ENCODE measurements around the gene TPRG1.
A peak's percentile ranks its signal among the peaks of the same experiment; 100 is the strongest.

The TPRG1 gene

DNA sequence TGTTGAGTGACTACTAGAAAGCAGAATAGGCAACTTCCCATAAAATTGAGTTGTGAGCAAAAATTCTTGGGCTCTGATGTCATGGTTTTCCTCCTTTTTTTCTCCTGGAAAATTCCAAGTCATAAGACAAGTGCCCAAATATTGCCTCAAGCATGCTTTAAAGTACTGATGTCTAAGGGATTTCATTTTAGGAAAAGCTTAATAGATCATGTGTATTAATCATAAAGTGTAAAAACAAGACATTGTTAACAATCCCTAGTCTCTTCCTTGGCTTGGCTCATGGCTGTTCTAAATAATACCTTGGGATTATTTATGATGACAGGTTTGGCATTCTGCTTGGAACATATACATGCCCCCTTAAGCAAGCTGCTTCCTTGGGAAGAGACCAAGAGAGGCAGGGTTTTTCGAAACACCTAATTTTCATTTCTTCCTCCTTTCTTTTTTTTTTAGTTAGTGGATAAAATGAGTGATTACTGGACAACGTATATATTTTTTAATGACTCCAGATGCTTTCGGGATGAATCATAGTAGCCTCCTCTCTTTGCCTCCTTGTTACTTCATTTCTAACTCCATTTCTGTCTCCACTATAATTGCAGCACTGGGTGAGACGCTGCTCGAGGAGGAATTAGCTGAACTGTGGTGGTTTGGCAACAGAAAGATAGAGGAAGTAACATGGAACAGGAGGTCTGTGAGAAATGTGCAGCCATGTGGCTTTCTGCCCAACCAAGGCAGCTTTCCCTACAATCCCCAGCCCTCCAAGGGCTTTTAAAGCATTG is 104.9 kb downstream of the TPRG1 start:
- Mint-ChIP-seq H3K27me3 (ENCODE audit: low read depth) (peaks cover 3% of the 10 kb centered on the region), H3K36me3 (ENCODE audit: low read depth) (no peaks in the 10 kb centered on the region), H3K4me1 (peaks cover 30% of the 10 kb centered on the region), H3K9me3 (no peaks in the 10 kb centered on the region), H3K27ac (peak overlapping the region in 2 of 3 experiments; percentile 46 to 84), H3K4me3 (no peak overlapping the region)
- TF ChIP-seq, protein P1, sequence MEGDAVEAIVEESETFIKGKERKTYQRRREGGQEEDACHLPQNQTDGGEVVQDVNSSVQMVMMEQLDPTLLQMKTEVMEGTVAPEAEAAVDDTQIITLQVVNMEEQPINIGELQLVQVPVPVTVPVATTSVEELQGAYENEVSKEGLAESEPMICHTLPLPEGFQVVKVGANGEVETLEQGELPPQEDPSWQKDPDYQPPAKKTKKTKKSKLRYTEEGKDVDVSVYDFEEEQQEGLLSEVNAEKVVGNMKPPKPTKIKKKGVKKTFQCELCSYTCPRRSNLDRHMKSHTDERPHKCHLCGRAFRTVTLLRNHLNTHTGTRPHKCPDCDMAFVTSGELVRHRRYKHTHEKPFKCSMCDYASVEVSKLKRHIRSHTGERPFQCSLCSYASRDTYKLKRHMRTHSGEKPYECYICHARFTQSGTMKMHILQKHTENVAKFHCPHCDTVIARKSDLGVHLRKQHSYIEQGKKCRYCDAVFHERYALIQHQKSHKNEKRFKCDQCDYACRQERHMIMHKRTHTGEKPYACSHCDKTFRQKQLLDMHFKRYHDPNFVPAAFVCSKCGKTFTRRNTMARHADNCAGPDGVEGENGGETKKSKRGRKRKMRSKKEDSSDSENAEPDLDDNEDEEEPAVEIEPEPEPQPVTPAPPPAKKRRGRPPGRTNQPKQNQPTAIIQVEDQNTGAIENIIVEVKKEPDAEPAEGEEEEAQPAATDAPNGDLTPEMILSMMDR (IDR thresholded peaks at IDR 0.05; ENCODE audit: unreplicated experiment in 3 of 3) = no peak

DNA sequence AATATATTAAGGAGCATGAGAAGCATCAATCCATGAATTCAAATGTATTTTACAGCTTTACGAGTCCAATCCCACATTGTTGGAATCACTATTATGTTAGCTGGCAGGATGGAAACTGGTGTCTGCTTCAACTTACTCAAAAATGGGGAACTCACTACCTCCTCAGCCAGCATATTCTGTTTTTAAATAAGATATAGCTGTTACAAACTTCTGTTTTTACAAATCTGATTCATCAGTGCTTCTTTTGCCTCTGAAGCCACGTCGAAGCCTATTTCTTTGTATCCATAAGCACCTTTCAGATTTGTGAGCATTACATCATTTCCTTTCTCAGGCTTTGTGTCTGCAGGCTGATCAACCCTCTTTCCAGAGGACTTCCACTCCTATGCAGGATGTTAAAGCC is 105.9 kb downstream of the TPRG1 start:
- TF ChIP-seq, protein P1 (IDR thresholded peaks at IDR 0.05; ENCODE audit: unreplicated experiment in 3 of 3) = no peak
- Mint-ChIP-seq H3K4me1 (peaks cover 24% of the 10 kb centered on the region), H3K9me3 (no peaks in the 10 kb centered on the region), H3K27ac (no peak overlapping the region), H3K27me3 (ENCODE audit: low read depth) (peaks cover 3% of the 10 kb centered on the region), H3K36me3 (ENCODE audit: low read depth) (no peaks in the 10 kb centered on the region), H3K4me3 (no peak overlapping the region)

DNA sequence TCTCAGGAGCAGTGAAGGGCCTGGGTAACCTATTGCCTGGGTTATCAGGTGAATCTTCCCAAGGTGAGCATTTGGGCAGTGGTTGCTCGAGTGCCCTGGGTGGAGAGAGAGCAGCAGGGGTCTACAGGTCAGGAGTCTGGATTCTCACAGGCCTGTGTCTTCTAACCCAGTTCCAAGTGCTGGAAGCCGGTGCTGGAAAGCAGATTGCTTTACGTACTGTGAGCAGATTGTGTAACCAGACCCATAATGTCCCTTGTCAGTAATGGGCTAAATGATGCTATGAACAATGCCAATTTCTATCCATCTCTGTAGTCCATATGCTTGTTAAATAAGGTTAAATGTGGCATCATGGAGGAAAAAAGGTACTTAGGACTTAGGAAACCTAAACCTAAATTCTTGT is 106.5 kb downstream of the TPRG1 start:
- Mint-ChIP-seq H3K36me3 (ENCODE audit: low read depth) (no peaks in the 10 kb centered on the region), H3K27me3 (ENCODE audit: low read depth) (peaks cover 3% of the 10 kb centered on the region), H3K4me1 (peaks cover 22% of the 10 kb centered on the region), H3K9me3 (no peaks in the 10 kb centered on the region), H3K4me3 (no peak overlapping the region), H3K27ac (no peak overlapping the region)
- TF ChIP-seq, protein P1 (IDR thresholded peaks at IDR 0.05; ENCODE audit: unreplicated experiment in 3 of 3) = no peak

DNA sequence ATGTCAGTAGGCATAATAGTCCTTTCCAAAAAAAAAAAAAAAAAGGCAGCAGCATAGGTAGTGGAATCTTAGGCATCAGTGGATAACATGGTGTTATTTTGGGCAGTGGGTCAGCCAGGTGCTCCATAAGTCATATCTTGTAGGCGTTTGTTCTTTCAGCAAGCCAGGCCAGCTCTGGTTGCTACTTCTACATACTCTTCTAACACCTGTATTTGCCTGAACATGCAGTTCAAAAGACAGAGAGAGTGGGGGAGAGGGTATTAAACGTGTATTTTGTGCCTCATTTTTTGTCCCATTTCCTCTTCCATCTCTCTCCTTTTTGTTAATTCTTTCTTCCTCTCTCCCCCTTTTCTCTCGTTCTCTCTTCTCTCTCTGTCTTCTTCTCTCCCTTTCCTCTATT is 110.4 kb downstream of the TPRG1 start:
- Mint-ChIP-seq H3K27me3 (ENCODE audit: low read depth) (peaks cover 4% of the 10 kb centered on the region), H3K27ac (no peak overlapping the region), H3K36me3 (ENCODE audit: low read depth) (no peaks in the 10 kb centered on the region), H3K4me1 (peaks cover 10% of the 10 kb centered on the region), H3K9me3 (no peaks in the 10 kb centered on the region), H3K4me3 (no peak overlapping the region)
- TF ChIP-seq, protein P1 (IDR thresholded peaks at IDR 0.05; ENCODE audit: unreplicated experiment in 3 of 3) = no peak

DNA sequence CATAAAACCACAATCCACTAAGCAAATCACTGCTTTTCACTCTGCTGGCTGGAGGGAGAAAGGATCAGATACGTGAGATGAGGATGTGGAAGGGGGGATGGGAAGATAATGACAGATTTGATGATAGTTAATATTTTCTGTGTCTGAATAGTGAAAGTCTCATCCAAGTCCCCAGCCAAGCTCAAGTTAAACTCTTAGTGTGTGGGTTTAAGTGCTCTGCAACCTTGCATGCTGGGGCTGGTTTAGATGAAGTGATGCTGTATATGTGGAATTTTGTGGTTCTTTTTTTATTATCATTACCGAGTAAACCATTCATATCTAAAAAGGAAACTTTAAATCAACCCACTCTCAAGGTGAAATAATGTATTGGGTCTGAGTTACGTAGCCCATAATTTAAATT is 111.0 kb downstream of the TPRG1 start:
- Mint-ChIP-seq H3K27ac (no peak overlapping the region), H3K4me3 (no peak overlapping the region), H3K36me3 (ENCODE audit: low read depth) (no peaks in the 10 kb centered on the region), H3K4me1 (peaks cover 8% of the 10 kb centered on the region), H3K9me3 (no peaks in the 10 kb centered on the region), H3K27me3 (ENCODE audit: low read depth) (peaks cover 4% of the 10 kb centered on the region)
- TF ChIP-seq, protein P1 (IDR thresholded peaks at IDR 0.05; ENCODE audit: unreplicated experiment in 3 of 3) = no peak

DNA sequence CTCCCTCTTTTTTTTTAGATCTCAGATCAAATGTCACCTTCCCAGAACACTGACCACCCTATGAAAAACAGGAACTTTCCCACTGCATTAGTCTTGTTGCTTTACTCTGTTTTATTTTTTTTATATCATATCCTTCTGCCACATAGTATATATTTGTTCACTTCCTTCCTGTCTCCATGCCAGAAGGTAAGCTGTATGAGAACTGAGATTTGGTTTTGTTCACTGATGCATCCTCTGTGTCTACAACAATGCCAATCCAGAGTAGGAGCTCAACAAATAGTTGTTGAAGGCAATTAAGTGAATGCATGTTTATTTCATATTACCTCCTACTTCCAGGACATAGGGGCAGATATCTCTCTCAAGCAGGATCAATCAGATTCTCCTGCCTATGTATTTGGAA is 114.4 kb downstream of the TPRG1 start:
- Mint-ChIP-seq H3K27me3 (ENCODE audit: low read depth) (peaks cover 4% of the 10 kb centered on the region), H3K4me3 (no peak overlapping the region), H3K4me1 (peaks cover 8% of the 10 kb centered on the region), H3K27ac (no peak overlapping the region), H3K36me3 (ENCODE audit: low read depth) (no peaks in the 10 kb centered on the region), H3K9me3 (no peaks in the 10 kb centered on the region)
- TF ChIP-seq, protein P1 (IDR thresholded peaks at IDR 0.05; ENCODE audit: unreplicated experiment in 3 of 3) = no peak

All from nephron (organoid).